GM11168 (cell line): ENCODE results near the gene DNAH2.

ENCODE experiments used
- in situ Hi-C: fragments of 300-500 bp; cut with MboI; formaldehyde crosslinking; loops from one replicate; pipeline ENCODE4 v1.12.0; 2022; ENCODE audit warnings: low sequenced_read_pairs; ENCODE audit not compliant: unreplicated experiment

The DNAH2 gene

DNA sequence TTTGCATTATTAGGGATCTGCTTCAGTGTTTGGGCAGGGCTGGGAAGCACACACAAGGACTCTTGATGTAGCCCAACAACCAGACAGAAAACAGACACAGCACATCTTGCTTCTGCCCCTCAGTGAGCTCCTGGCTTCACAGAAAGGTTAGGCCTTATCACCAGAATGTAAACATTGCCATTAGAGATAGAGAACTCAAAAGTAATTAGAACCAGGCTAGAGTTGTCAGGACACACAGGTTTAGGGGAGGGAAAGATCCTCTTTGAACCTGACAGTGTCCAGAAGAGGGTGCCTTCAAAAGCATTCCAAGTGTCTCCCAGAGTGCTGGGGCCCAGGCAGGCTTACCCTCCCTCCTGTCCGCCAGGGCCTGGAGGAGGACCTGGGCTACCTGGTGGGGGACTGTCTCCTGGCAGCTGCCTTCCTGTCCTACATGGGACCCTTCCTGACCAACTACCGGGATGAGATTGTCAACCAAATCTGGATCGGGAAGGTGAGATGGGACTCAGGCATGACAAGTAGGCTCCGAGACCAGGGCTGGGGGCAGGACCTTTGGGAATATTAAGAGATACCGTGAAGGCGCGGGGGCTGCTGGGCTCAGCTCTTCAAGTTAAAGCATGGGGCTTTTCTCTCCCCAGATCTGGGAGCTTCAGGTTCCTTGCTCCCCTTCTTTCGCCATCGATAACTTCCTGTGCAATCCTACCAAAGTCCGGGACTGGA lies 99.5 kb downstream of the DNAH2 start:
- in situ Hi-C loops, result no loop called here

DNA sequence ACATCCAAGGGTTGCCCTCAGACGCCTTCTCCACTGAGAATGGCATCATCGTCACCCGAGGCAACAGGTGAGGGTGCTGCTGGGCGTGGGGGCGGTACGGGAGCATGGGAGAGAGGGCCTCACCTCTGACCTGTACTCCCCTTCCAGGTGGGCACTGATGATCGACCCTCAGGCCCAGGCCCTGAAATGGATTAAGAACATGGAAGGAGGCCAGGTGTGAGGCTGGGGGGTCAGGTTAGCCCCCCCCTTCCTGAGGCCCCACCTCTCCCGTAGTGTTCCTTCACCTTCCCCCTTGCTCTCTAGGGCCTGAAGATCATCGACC lies 100.1 kb downstream of the DNAH2 start:
- in situ Hi-C loops, result no loop called here

DNA sequence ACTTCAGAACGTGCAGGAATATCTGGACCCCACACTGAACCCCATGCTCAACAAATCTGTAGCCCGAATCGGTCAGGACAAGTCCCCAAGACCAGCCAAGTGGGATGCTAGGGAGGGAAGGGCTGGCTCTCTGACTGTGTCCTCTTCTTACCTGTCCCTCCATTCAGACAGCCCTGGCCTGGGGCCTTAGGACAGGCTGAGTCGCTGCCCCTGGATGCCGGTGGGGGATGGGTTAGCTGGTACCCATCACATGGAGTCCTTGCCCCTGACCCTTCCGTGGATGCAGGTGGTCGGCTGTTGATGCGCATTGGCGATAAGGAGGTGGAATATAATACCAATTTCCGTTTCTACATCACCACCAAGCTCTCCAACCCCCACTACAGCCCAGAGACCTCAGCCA lies 100.5 kb downstream of the DNAH2 start:
- in situ Hi-C loops, result no loop called here

DNA sequence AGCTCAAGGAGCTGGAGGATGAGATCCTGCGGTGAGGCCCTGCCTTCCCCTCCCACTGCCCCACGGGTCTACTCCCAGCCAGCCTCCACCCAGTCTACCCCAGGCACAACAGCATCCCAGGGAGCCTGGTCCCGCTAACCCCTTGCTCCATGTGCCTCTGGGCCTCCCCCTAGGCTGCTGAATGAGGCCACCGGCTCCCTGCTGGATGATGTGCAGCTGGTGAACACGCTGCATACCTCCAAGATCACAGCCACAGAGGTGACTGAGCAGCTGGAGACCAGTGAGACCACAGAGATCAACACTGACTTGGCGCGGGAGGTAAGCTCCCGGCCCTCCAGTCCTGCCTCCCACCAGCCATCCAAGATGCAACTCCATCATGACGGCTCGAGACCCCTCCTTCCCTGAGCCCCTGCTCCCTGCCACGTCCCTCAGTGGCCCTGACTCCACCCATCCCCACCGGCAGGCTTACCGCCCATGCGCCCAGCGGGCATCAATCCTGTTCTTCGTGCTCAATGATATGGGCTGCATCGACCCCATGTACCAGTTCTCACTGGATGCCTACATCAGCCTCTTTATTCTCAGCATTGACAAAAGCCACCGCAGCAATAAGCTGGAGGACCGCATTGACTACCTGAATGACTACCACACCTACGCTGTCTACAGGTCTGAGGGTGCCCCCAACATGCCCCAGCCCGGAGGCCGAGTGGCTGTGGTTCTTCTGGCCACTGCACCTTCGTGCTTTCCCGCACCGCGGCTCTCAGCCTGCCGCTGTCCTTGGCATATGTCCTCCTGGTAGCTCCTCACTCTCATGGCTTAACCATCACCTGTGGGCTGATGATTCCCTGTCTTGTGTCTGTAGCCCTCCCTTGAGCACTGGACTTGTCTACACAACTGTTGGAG lies 101.5 kb downstream of the DNAH2 start:
- in situ Hi-C loops, result no loop called here

GRCh38 chr17:7820231-7820630 lies 102.7 kb downstream of the DNAH2 start:
- in situ Hi-C loops, result no loop called here

- in situ Hi-C loops, result no loop called here
Observed at GRCh38 chr17:7822126-7822525, 104.6 kb downstream of the DNAH2 start.

GRCh38 chr17:7823581-7824001 lies 106.0 kb downstream of the DNAH2 start:
- in situ Hi-C loops, result no loop called here

GRCh38 chr17:7824021-7824924 lies 106.7 kb downstream of the DNAH2 start:
- in situ Hi-C loops, result no loop called here

GRCh38 chr17:7825206-7825990 lies 107.9 kb downstream of the DNAH2 start:
- in situ Hi-C loops, result no loop called here

GRCh38 chr17:7830616-7831015 lies 113.1 kb downstream of the DNAH2 start:
- in situ Hi-C loops, result no loop called here

GRCh38 chr17:7831233-7831632 lies 113.7 kb downstream of the DNAH2 start:
- in situ Hi-C loops, result no loop called here

- in situ Hi-C loops, result no loop called here
Observed at GRCh38 chr17:7832431-7832830, 114.9 kb downstream of the DNAH2 start.

- in situ Hi-C loops, result no loop called here
Observed at GRCh38 chr17:7833011-7833794, 115.7 kb downstream of the DNAH2 start.

DNA sequence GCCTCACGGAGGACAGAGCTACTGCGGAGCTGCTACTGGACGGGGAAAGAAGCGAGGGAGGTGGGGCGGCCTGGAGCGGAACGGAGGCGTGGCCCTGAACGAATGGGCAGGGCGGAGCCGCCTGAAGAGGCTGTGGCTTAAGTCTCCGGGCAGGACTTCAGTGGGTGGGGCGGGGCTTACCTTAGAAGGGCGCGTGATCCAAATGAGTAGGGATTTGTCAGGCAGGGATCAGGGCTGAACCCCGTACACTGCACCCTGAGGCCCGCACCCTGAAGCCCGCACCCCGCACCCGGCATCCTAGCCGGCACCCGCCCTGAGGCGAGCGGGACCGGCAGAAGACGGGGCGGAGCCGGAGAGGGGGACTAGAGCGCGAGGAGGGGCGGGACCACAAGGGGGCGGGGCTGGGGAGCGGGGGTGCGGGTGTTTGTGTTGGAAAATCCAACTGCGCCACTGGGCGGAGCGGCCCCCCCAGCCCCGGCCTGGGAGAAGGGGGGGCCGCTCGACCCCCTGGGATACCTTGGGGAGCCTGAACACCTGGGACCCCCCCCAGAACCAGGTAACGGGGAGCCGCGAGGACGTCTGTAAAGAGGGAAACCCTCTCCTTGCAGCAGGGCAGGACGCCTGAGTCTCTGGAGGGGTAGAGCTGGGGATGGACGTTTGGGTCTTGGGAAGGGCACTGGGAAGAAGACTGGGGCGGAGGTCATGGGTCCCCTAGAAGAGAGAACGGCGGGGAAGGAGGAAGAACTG lies 116.4 kb downstream of the DNAH2 start, which contains the start of gene KDM6B:
Gene KDM6B (plus strand): TSS at position 423 of the 747 bp plus-strand sequence. CDS start 11,338 bp downstream, outside the sequence.
- in situ Hi-C loops, result no loop called here

- in situ Hi-C loops, result no loop called here
Observed at GRCh38 chr17:7834542-7834956, 117.0 kb downstream of the DNAH2 start.

DNA sequence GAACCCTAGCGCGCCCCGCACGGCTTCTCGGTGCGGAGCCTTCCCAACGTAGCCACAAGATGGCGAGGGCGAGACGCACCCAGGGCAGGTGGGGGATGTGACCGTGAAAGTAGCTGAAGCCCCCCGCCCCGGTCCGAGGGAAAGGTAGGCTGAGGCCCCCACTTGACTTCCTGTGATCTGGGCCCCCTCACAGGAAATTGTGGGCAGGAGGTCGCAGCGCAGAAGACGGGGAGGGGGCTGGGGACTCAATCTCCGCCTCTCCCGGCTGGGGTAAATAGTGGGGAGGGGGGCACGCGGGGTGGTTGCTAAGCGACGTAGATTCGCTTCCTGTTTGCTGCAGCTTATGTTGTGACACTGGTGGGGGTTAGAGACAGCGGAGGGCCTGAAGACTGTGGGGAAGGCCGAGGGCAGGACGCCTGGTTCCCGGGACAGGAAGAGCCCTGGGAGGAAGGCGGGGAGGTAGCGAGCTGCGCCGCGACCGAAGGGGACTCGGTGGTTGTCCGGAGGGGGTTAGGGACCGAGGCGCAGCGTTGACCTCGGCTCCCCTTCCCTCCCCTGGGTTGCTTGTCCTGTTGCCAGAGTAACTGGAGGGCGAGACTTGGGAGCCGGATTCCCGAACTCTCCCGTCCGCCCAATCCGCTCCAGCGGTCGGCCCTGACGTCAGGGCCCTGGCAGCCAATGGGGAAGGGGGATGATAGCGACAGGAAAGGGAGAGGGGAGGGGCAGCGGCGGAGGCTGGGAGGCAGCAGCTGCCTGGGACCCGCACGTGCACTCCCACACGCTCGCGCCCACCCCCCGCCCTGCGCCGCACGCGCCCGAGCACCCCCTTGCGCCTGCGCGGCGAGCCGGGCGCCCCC lies 117.6 kb downstream of the DNAH2 start:
- in situ Hi-C loops, result no loop called here

- in situ Hi-C loops, result no loop called here
Observed at GRCh38 chr17:7835814-7836595, 118.5 kb downstream of the DNAH2 start.
